ENCODE results near the gene ASCC2.

DNA sequence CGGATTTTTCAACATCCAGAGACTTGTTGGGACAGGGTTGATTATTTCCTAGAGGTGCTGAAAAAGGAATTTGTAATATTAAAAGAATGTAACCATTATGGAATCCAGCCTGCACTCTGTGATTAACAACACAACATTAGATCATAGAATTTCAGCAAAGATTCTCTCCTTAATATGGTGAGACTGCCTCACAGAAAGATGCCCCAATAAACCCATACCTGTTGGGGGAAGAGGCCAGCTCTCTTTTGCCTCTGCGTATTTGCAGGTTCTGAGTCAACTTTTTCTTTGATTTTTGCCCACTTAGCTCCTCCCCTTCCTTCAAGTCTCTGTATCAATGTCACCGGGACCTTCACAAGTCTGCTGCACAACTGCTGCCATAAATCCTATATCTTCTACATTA, 32.5 kb upstream of the ASCC2 start:
- TF ChIP-seq, protein P1, sequence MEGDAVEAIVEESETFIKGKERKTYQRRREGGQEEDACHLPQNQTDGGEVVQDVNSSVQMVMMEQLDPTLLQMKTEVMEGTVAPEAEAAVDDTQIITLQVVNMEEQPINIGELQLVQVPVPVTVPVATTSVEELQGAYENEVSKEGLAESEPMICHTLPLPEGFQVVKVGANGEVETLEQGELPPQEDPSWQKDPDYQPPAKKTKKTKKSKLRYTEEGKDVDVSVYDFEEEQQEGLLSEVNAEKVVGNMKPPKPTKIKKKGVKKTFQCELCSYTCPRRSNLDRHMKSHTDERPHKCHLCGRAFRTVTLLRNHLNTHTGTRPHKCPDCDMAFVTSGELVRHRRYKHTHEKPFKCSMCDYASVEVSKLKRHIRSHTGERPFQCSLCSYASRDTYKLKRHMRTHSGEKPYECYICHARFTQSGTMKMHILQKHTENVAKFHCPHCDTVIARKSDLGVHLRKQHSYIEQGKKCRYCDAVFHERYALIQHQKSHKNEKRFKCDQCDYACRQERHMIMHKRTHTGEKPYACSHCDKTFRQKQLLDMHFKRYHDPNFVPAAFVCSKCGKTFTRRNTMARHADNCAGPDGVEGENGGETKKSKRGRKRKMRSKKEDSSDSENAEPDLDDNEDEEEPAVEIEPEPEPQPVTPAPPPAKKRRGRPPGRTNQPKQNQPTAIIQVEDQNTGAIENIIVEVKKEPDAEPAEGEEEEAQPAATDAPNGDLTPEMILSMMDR (conservative IDR thresholded peaks at IDR 0.05): no peak
- no peak for TF ChIP-seq EZH2 (IDR thresholded peaks at IDR 0.05; ENCODE audit: low read depth)

Measured in PC-9 (cell line).